GM19395 (cell line): ENCODE results near the gene IL17RD.
"Not testable (repeated sequence)": the region's sequence is repeated elsewhere in the genome, so short reads cannot be mapped to it uniquely, and the experiment has no call there.

Experiments used
- ATAC-seq: cut with Tn5 transposase; IDR thresholded peaks from one replicate; pipeline ENCODE4 v1.9.1; 2021; ENCODE audit warnings: mild to moderate bottlenecking, moderate library complexity; ENCODE audit not compliant: unreplicated experiment

IL17RD gene

GRCh38 chr3:57094575-57094974 lies 70.6 kb downstream of the IL17RD start:
- ATAC-seq, result no peak

DNA sequence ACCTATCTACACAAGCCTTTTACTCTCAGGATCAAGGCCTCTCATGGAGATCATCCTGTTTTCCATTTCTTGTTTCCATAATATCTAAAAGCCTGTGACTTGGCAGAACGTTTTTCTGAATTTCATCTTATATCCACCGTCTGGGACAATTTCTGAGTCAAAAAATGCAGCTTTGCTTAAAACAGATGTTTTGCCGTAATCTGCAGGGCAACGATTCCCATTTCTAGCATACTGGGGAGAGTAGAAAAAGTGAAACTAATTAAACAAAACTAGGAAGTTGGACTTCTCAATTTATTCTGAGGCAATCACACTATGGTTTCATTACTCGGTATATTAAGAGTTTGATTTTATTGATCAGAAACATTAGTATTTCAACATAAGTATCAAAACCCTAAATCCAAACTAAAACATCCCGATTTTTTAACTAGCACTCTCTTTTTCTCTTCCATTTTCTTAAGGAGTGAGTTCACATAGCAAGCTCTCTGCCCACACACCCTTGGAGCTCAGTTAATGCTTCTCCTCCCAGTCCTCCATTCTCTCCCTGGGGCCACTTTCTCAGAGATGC lies 71.1 kb downstream of the IL17RD start:
- no peak for ATAC-seq

GRCh38 chr3:57093489-57093888 lies 71.7 kb downstream of the IL17RD start:
- ATAC-seq, result no peak

DNA sequence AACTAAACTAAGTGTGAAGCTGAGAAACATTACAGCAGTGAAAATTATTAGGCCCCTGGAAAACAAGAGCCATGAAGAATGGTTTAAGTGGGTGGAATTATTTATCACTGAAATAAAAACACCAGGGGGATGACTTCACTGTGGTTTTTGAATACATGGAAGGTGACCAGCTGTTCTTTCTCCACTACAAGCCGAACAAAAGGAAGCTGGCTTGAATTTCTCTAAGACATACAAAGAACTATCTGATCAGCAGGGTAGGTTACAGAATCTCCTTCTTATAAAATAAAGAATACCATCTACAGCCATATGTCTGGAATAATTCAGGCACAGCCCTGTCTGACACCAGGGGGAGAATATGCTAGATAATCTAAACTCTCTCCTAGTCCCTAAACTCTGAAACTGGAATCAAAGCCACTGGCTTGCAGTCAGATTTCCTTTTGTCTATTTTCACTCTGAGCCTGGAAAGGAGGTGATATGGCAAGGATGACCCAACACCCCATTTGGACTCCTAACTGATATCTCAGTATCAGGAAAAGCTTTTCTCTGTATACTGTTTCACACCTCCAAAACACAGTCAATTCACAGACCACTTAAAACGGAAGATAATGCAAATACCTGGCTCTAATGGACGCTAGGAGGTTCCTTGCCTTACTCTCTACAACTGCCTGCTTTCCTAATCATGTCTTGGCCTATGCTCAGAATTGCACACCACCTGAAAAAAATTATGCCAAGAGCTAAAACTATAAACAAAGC lies 73.5 kb downstream of the IL17RD start:
- ATAC-seq, result no peak

GRCh38 chr3:57089043-57089442 lies 76.1 kb downstream of the IL17RD start:
- no peak for ATAC-seq

- no peak for ATAC-seq
Observed at GRCh38 chr3:57088503-57088902, 76.7 kb downstream of the IL17RD start.

GRCh38 chr3:57087361-57088092 lies 77.6 kb downstream of the IL17RD start:
- no peak for ATAC-seq

DNA sequence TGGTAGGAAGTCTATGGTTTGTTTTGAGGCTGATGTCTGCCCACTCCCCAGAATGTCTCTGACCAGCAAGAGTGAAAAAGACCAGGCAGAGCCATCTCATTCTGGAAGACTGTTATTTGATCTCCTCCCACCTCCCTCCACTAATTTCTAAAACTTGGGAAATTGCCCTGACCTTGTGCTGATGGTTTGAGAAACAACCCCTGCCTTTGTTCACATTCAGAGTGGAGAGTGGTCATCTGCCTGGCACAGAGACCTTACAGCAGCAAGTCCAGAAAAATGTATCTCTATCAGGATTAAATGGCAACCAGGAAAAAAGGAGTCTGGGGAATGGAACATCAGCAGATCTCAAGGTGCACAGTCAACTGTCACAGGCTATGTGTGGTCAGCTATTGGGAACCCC lies 79.0 kb downstream of the IL17RD start:
- ATAC-seq, result no peak

- no peak for ATAC-seq
Observed at GRCh38 chr3:57085211-57085610, 79.9 kb downstream of the IL17RD start.

- ATAC-seq, result not testable (repeated sequence)
Observed at GRCh38 chr3:57083266-57083995, 81.7 kb downstream of the IL17RD start.

- ATAC-seq, result no peak
Observed at GRCh38 chr3:57082481-57082880, 82.7 kb downstream of the IL17RD start.

DNA sequence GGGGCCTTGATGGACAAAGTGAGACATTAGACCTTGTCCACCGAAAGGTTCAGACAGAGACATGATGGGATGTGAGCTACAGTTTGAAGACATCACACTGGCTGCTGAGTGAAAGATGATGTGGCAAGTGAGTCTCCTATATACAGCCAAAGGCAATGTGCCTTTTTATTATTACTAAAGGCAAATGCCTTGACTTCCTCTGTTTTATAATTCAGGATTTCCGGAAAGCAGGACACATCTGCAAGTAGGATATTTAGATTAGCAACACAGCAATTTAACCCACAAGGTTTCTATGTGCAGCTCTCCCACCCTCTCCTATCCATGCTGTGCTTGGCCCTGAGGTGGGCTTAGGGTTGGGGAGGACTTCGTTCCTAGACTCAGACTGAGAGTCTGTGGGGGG lies 84.0 kb downstream of the IL17RD start:
- no peak for ATAC-seq

DNA sequence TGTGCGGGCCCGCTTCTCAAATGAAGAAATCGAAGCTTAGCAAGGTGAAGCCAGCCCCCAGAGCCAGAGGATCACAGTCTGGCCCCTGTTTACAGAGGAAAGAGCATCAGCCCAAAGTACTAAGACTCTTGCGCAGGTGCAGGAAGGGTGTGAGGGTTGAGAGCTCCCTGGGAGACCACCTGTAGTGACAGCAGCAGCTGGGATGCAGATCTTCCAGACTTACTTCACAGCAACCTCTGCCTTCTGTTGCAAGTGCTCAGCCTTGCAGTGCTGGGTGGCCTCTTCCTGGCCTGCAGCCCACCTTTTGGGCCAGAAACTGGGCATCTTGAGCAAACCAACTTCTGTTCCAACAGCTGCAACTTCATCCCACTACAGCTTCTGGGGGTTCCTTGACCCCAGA lies 85.0 kb downstream of the IL17RD start:
- ATAC-seq, result no peak

DNA sequence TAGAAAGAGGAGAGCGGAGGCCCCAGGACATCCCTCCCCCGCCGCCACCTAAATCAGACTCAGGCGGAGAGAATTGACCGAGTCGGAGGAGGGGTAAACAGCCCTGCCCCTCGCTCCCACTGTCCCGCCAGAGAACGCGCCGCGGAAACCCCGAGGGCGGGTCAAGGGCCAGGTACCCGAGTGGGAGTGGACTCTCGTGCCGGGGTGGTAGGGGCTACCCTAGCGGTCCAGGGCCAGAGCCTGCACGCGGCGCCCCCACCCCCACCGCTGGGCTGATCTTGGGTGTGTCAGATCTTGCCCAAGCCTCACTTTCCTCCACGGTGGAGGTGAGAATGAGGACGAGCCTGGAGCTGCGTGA lies 85.7 kb downstream of the IL17RD start:
- ATAC-seq, result no peak

DNA sequence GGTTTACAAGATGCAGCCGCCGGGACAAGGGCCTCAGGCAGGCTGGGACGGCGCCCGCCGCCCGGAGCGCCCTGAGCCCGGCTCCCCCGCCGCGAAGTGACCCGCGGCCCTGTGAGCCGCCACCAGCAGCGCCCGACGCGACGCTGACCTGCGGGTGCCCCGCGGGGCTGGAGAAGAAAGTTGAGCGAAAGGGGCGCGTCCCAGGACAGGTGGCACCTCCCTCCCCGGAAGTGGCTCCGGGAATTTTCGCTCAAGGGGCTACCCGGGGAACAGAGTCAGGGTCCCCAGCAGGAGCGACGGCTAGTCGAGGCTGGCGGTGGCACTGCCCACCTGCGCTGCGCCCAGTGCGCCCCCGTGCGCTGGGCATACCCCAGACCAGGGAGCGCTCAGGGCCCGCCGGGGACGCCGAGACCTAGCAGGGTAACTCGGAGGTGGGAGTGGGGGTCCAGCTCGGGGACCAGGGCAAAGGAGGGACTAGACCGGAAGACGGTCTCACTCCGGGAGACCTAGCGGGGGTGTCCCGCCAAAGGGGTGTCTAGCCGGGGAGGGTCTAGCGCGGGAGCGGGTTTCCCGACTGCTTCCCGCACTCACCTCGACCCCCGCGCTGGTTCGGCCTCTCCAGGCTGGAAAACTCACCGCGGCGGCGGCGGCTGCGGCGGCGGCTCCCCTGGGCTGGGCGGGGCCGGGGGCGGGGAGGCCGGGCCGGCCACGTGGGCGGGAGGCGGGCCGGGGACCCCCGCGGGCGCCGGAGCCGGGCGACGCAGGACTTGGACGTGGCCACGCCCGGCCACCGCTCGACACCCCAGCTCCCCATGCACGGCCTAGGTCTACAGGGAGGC lies 86.3 kb downstream of the IL17RD start:
- no peak for ATAC-seq

- ATAC-seq, result no peak
Observed at GRCh38 chr3:57078344-57078634, 86.9 kb downstream of the IL17RD start.

DNA sequence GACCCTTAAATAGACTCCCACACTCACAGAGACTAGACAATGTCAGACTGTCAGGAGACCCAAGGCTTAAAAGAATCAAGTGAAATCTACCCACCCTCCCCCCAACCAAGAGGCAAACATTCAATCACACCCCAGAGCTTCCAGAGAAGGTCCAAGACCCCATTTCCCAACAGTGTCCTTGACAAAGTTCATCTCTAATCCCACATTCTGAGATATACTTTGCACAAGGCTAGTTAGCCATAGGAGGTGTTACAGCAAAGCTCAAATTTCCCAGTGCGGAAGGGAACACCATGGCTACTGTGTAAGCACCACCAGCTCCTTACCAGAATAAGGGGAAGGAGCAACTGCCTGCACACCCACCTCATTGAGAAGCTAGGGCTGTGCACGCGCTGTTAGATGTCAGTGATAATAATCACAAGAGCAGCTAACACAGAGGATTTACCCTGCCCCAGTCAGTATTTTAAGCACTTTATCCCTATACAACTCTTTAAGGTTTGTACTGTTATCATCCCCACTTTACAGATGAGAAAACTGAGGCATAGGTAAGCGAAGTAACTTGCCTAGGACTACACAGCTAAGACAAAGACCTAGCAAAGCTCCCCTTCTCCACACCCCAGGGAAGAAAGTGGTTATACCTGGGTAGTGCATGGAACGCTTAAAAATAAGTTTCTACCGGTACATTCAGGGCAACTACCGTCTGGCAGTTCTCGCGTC lies 87.4 kb downstream of the IL17RD start:
- ATAC-seq, result no peak

DNA sequence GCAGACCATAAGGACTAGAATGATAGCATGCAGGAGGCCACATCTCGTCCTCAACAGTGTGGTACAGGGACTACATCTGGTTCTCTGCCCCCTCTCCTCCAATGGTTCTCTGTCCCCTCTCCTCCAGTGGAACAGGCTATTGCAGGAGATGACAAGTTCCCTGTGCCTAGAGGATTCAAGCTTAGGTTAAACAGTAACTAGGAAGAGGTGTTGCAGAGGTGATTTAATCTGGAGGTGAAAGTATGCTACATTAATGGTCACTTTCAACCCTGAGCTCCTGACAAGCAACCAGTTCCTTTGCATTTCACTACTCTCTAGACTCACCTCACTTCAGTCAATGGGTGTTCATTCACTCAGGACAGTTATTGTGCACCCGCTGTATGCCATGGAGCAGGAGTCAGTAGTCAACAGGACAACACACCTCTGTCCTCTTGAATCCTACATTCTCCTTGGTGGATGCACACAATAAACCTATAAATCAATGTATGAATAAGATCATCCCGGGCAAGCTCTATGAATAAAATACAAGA lies 88.7 kb downstream of the IL17RD start:
- ATAC-seq, result no peak

DNA sequence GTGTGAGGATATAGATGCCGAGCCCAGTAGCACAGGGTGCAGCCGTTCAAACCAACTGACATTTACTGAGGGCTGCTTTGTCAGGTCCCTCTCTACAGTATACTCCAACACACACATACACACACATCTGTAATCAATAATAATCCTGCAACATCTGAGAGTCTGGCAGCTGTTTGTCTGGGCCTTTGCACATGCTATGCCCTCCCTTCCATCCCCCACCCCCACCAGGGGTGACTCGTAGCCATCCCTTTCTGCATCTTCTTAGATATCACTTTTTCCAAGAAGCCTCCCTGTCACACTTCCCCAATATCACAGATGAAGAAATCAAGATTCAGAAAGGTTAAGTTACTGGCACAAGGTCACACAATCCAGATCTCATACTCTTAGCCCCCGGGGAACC lies 91.0 kb downstream of the IL17RD start:
- ATAC-seq, result no peak

GRCh38 chr3:57073628-57074027 lies 91.5 kb downstream of the IL17RD start:
- no peak for ATAC-seq
